Kidney capillary endothelial cell (primary cell): Measurements from ENCODE around the gene MPHOSPH9.
"Not testable (repeated sequence)": the region's sequence is repeated elsewhere in the genome, so short reads cannot be mapped to it uniquely, and the experiment has no call there.

ENCODE experiments used
- DNase-seq: peaks from one replicate; pipeline ENCODE4 v3.0.0-alpha.2; 2018; ENCODE audit warnings: low spot score

The MPHOSPH9 gene

GRCh38 chr12:123260081-123260480, 27.1 kb upstream of the MPHOSPH9 start:
- DNase-seq, result no peak

GRCh38 chr12:123258593-123258992, 25.7 kb upstream of the MPHOSPH9 start:
- DNase-seq, result no peak

- DNase-seq, result no peak
Measured at GRCh38 chr12:123254853-123255446, 22.0 kb upstream of the MPHOSPH9 start.

- DNase-seq, result no peak
Measured at GRCh38 chr12:123253641-123254459, 20.9 kb upstream of the MPHOSPH9 start.

GRCh38 chr12:123252365-123252764, 19.4 kb upstream of the MPHOSPH9 start:
- not testable (repeated sequence) for DNase-seq

- DNase-seq, result no peak
Measured at GRCh38 chr12:123251403-123252076, 18.6 kb upstream of the MPHOSPH9 start.

- no peak for DNase-seq
Measured at GRCh38 chr12:123250471-123251383, 17.8 kb upstream of the MPHOSPH9 start.

- DNase-seq, result not testable (repeated sequence)
Measured at GRCh38 chr12:123248996-123249741, 16.2 kb upstream of the MPHOSPH9 start.

GRCh38 chr12:123248129-123248528, 15.2 kb upstream of the MPHOSPH9 start:
- DNase-seq, result not testable (repeated sequence)

GRCh38 chr12:123245678-123246077, 12.7 kb upstream of the MPHOSPH9 start:
- no peak for DNase-seq

GRCh38 chr12:123243671-123244262, 10.8 kb upstream of the MPHOSPH9 start:
- no peak for DNase-seq

- peak; percentile 69 for DNase-seq
Measured at GRCh38 chr12:123242116-123242904, 9.4 kb upstream of the MPHOSPH9 start.

GRCh38 chr12:123238961-123239360, 6.0 kb upstream of the MPHOSPH9 start:
- DNase-seq, result no peak

- DNase-seq, result no peak
Measured at GRCh38 chr12:123238330-123238682, 5.4 kb upstream of the MPHOSPH9 start.

- peak; percentile 74 for DNase-seq
Measured at GRCh38 chr12:123237646-123238329, 4.8 kb upstream of the MPHOSPH9 start.

- no peak for DNase-seq
Measured at GRCh38 chr12:123233505-123234308, 766 bp upstream of the MPHOSPH9 start.

GRCh38 chr12:123232472-123232806, 502 bp downstream of the MPHOSPH9 start:
- peak; percentile 30 for DNase-seq

- DNase-seq, result no peak
Measured at GRCh38 chr12:123231931-123232330, 1.0 kb downstream of the MPHOSPH9 start.

GRCh38 chr12:123229051-123229450, 3.9 kb downstream of the MPHOSPH9 start:
- DNase-seq, result no peak
